Measurements from ENCODE around the gene GCA.

GCA gene, protein sequence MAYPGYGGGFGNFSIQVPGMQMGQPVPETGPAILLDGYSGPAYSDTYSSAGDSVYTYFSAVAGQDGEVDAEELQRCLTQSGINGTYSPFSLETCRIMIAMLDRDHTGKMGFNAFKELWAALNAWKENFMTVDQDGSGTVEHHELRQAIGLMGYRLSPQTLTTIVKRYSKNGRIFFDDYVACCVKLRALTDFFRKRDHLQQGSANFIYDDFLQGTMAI

DNA sequence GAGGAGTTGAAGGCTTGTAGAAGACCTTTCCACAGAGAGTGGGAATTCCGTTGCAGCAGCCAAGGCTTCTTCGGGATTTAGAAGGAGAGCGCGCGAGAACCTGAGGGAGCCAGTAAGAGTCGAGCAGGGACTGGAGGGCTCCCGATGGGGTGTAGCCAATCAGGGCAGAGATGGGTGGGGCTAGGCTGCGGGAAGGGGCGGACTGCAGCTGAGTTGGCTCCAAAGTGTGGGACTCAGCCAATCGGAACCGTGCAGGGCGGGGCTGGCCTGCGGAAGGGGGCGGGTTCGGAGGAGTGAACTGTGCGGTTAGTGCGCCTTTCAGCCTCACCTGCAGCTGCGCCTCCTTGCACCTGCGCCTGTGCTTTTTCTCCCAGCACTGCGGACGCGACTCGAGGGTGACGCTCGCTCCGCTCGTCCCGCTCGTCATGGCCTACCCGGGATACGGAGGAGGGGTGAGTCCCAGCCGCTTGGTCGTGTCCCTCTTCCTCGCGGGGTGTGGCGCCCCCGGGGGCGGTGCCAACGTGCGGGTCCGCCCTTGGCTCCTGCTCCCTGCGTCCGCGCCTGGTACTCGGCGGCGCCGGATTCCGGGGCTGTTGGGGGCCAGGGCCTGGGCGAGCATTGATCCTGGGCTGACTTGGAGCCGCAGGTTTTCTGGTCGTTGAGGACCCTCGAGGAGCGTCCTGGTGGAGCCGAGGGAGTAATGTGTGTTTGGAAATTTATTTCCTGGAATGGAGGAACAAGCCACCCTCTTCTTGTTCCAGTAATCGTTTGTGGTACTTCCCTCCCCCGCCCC, at the start of gene GCA:
GCA (plus strand) TSS at position 309 of the 793 bp plus-strand sequence; CDS start at position 426, 117 bp downstream.
- H3K79me2 ChIP-seq (ENCODE audit: insufficient read depth, low read length): no peaks in the 10 kb centered on the region
- peak within 1 kb of the TSS; percentile 56 for H3K9ac ChIP-seq (ENCODE audit: low read length)
- peak within 1 kb of the TSS; percentile 88 for H2AFZ ChIP-seq (ENCODE audit: low read depth, low read length, severe bottlenecking)
- no peaks in the 10 kb centered on the region for H4K20me1 ChIP-seq (ENCODE audit: low read depth, low read length)
- H3K4me3 ChIP-seq (ENCODE audit: insufficient read depth, low read length, poor library complexity, severe bottlenecking): peak within 1 kb of the TSS; percentile 72
- no peaks in the 10 kb centered on the region for H3K27me3 ChIP-seq (ENCODE audit: low read length)
- no peak within 1 kb of the TSS; the same call in 1 of the 2 replicates for H3K27ac ChIP-seq (ENCODE audit: low read depth, low read length)
- no peaks in the 10 kb centered on the region for H3K9me3 ChIP-seq (ENCODE audit: insufficient read depth, low read length)
- no peaks in the 10 kb centered on the region for H3K36me3 ChIP-seq (ENCODE audit: low read length)
- TF ChIP-seq, protein P1, sequence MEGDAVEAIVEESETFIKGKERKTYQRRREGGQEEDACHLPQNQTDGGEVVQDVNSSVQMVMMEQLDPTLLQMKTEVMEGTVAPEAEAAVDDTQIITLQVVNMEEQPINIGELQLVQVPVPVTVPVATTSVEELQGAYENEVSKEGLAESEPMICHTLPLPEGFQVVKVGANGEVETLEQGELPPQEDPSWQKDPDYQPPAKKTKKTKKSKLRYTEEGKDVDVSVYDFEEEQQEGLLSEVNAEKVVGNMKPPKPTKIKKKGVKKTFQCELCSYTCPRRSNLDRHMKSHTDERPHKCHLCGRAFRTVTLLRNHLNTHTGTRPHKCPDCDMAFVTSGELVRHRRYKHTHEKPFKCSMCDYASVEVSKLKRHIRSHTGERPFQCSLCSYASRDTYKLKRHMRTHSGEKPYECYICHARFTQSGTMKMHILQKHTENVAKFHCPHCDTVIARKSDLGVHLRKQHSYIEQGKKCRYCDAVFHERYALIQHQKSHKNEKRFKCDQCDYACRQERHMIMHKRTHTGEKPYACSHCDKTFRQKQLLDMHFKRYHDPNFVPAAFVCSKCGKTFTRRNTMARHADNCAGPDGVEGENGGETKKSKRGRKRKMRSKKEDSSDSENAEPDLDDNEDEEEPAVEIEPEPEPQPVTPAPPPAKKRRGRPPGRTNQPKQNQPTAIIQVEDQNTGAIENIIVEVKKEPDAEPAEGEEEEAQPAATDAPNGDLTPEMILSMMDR (IDR thresholded peaks at IDR 0.05; ENCODE audit: insufficient read depth, low read length, poor library complexity, severe bottlenecking): no peak
- TF ChIP-seq EZH2phosphoT487 (conservative IDR thresholded peaks at IDR 0.05; ENCODE audit: low read length): no peak
- no peaks in the 10 kb centered on the region for H3K9me2 ChIP-seq (replicated peaks; ENCODE audit: insufficient read depth, low read length)
- peak within 1 kb of the TSS; percentile 75 for H3K4me2 ChIP-seq (ENCODE audit: low read depth, low read length, poor library complexity, severe bottlenecking)
- H3F3A ChIP-seq (ENCODE audit: insufficient read depth): no peaks in the 10 kb centered on the region

DNA sequence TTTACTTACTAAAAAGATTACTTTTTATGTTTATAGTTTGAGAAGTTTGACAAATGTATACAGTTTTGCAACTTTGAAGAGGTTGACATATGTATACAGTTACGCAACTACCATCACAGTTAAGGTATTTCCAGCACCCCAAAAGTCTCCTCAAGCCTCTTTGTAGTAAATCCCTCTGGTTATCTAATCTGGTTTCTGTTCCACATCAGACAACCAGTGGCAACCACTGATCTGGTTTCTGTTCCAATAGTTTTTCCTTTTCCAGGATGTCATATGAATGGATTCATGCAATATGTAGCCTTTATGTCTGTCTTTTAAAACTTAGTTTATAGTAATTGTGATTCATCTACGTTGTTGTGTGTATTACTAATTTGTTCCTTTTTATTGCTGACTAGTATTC, 48.9 kb upstream of the GCA start:
- no peak overlapping the region for H3K9ac ChIP-seq (ENCODE audit: low read length)
- H3K4me3 ChIP-seq (ENCODE audit: insufficient read depth, low read length, poor library complexity, severe bottlenecking): no peak overlapping the region
- no peaks in the 10 kb centered on the region for H3K27me3 ChIP-seq (ENCODE audit: low read length)
- no peaks in the 10 kb centered on the region for H3K36me3 ChIP-seq (ENCODE audit: low read length)
- no peak for TF ChIP-seq EZH2phosphoT487 (conservative IDR thresholded peaks at IDR 0.05; ENCODE audit: low read length)
- TF ChIP-seq, protein P1 (IDR thresholded peaks at IDR 0.05; ENCODE audit: insufficient read depth, low read length, poor library complexity, severe bottlenecking): no peak
- H2AFZ ChIP-seq (ENCODE audit: low read depth, low read length, severe bottlenecking): no peak overlapping the region
- no peaks in the 10 kb centered on the region for H3F3A ChIP-seq (ENCODE audit: insufficient read depth)
- no peaks in the 10 kb centered on the region for H4K20me1 ChIP-seq (ENCODE audit: low read depth, low read length)
- H3K27ac ChIP-seq (ENCODE audit: low read depth, low read length): no peak overlapping the region
- no peaks in the 10 kb centered on the region for H3K79me2 ChIP-seq (ENCODE audit: insufficient read depth, low read length)
- H3K9me2 ChIP-seq (replicated peaks; ENCODE audit: insufficient read depth, low read length): no peaks in the 10 kb centered on the region
- no peak overlapping the region for H3K4me2 ChIP-seq (ENCODE audit: low read depth, low read length, poor library complexity, severe bottlenecking)
- H3K9me3 ChIP-seq (ENCODE audit: insufficient read depth, low read length): no peaks in the 10 kb centered on the region

DNA sequence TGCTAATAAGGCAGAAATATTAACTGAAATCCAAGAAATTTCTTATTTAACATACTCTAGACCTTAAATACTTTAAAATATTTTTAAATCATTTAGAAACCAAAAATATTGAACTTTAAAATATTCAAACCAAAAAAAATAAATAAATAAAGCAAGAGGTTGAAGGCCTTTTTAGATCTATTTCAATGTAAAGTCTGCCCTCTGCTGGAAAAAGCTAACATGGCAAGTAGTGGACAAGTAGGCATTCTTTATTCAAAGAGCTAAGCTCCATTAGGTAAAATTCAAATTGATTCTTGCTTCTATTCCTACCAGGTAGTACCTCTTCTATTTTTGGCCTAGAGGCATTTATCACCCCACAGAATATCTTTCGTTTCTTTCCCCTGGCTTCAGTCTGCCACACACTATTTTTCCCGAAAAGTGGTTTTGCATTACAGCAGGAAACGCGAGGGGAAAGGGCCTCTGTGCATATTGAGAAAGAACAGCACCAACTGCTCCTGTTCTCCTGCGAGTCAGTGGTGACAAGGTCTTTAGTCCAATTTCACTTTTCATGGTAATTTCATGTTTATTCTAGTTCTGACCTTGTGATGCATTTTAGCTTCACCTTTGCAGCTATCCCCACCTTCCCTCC, 45.9 kb upstream of the GCA start:
- H3K9ac ChIP-seq (ENCODE audit: low read length): no peak overlapping the region
- H3K4me2 ChIP-seq (ENCODE audit: low read depth, low read length, poor library complexity, severe bottlenecking): no peak overlapping the region
- no peaks in the 10 kb centered on the region for H3K27me3 ChIP-seq (ENCODE audit: low read length)
- H3F3A ChIP-seq (ENCODE audit: insufficient read depth): no peaks in the 10 kb centered on the region
- H2AFZ ChIP-seq (ENCODE audit: low read depth, low read length, severe bottlenecking): no peak overlapping the region
- no peaks in the 10 kb centered on the region for H3K9me3 ChIP-seq (ENCODE audit: insufficient read depth, low read length)
- H3K27ac ChIP-seq (ENCODE audit: low read depth, low read length): no peak overlapping the region
- no peaks in the 10 kb centered on the region for H3K36me3 ChIP-seq (ENCODE audit: low read length)
- no peaks in the 10 kb centered on the region for H3K9me2 ChIP-seq (replicated peaks; ENCODE audit: insufficient read depth, low read length)
- H3K79me2 ChIP-seq (ENCODE audit: insufficient read depth, low read length): no peaks in the 10 kb centered on the region
- H4K20me1 ChIP-seq (ENCODE audit: low read depth, low read length): no peaks in the 10 kb centered on the region
- H3K4me3 ChIP-seq (ENCODE audit: insufficient read depth, low read length, poor library complexity, severe bottlenecking): no peak overlapping the region
- no peak for TF ChIP-seq EZH2phosphoT487 (conservative IDR thresholded peaks at IDR 0.05; ENCODE audit: low read length)
- TF ChIP-seq, protein P1 (IDR thresholded peaks at IDR 0.05; ENCODE audit: insufficient read depth, low read length, poor library complexity, severe bottlenecking): peak; percentile 75

All from SU-DHL-6 (cell line).